Liver (tissue), 9 donors: Measurements from ENCODE around the gene GOLGA1. TPM values are rescaled to one million over a fixed set of nuclear protein-coding genes. Genes with fewer than 3 reads are reported as not detected.
"Not testable (repeated sequence)": the region's sequence is repeated elsewhere in the genome, so short reads cannot be mapped to it uniquely, and the experiment has no call there.

ENCODE experiments used
- DNase-seq: peaks from one replicate; pipeline ENCODE4 v3.0.0-alpha.2; 2017; ENCODE audit warnings: low spot score
- H3K27ac ChIP-seq, 2 donors: one replicate each; pipeline ENCODE4 v1.7.0; 2013; ENCODE audit warnings: inconsistent platforms in 2 of 2, low read length in 2 of 2, control low read depth in 1 of 2, low read depth in 1 of 2, mild to moderate bottlenecking in 1 of 2
- H3K27me3 ChIP-seq, 4 donors: one replicate each; pipeline versions ENCODE4 v1.6.1 to v1.7.0; 2013; ENCODE audit warnings: low read length in 3 of 4, inconsistent platforms in 1 of 4, mild to moderate bottlenecking in 1 of 4, moderate library complexity in 1 of 4; ENCODE audit not compliant: control insufficient read depth in 4 of 4, insufficient read depth in 4 of 4
- H3K36me3 ChIP-seq, 4 donors: one replicate each; pipeline versions ENCODE4 v1.6.1 to v1.7.0; 2013; ENCODE audit warnings: low read length in 3 of 4, mild to moderate bottlenecking in 3 of 4, low read depth in 1 of 4, moderate library complexity in 1 of 4; ENCODE audit not compliant: control insufficient read depth in 4 of 4, insufficient read depth in 3 of 4
- H3K4me1 ChIP-seq, 4 donors: one replicate each; pipeline versions ENCODE4 v1.6.1 to v1.7.0; 2013; ENCODE audit warnings: low read length in 3 of 4, mild to moderate bottlenecking in 3 of 4, moderate library complexity in 1 of 4; ENCODE audit not compliant: control insufficient read depth in 4 of 4, insufficient read depth in 4 of 4
- H3K4me3 ChIP-seq, 3 donors: one replicate each; pipeline versions ENCODE4 v1.6.1 to v1.7.0; 2013; ENCODE audit warnings: low read length in 3 of 3, control low read depth in 1 of 3, low read depth in 1 of 3, mild to moderate bottlenecking in 1 of 3
- H3K9ac ChIP-seq, 2 donors: one replicate each; pipeline ENCODE4 v1.7.0; 2013; ENCODE audit warnings: low read length in 2 of 2, mild to moderate bottlenecking in 2 of 2, moderate library complexity in 2 of 2, control low read depth in 1 of 2, low read depth in 1 of 2
- H3K9me3 ChIP-seq, 4 donors: one replicate each; pipeline versions ENCODE4 v1.6.1 to v1.7.0; 2013; ENCODE audit warnings: low read length in 3 of 4; ENCODE audit not compliant: control insufficient read depth in 4 of 4
- ATF3 ChIP-seq: IDR thresholded peaks from 2 replicates; pipeline ENCODE4 v1.6.1; 2016; ENCODE audit warnings: antibody characterized with exemption
- EGR1 ChIP-seq, 2 donors: IDR thresholded peaks; 2 replicates each; pipeline ENCODE4 v1.6.1; 2016 to 2018; ENCODE audit warnings: antibody characterized with exemption in 2 of 2, low read depth in 2 of 2
- GABPA ChIP-seq, 2 donors: IDR thresholded peaks in 1 of 2; conservative IDR thresholded peaks in 1 of 2; 2 replicates each; pipeline ENCODE4 v1.6.1; 2016; ENCODE audit warnings: antibody characterized with exemption in 2 of 2, mild to moderate bottlenecking in 1 of 2, moderate library complexity in 1 of 2
- HNF4A ChIP-seq, 2 donors: conservative IDR thresholded peaks; 2 replicates each; pipeline ENCODE4 v1.6.1; 2016; ENCODE audit warnings: antibody characterized with exemption in 2 of 2, mild to moderate bottlenecking in 2 of 2
- JUND ChIP-seq, 2 donors: IDR thresholded peaks; 2 replicates each; pipeline ENCODE4 v1.6.1; 2016; ENCODE audit warnings: antibody characterized with exemption in 2 of 2
- MAX ChIP-seq: IDR thresholded peaks from 2 replicates; pipeline ENCODE4 v1.6.1; 2016; ENCODE audit warnings: antibody characterized with exemption
- NR2F2 ChIP-seq: IDR thresholded peaks from 2 replicates; pipeline ENCODE4 v1.6.1; 2016; ENCODE audit warnings: antibody characterized with exemption
- RAD21 ChIP-seq, 2 donors: IDR thresholded peaks; 2 replicates each; pipeline ENCODE4 v1.6.1; 2016; ENCODE audit warnings: antibody characterized with exemption in 2 of 2, mild to moderate bottlenecking in 2 of 2
- RXRA ChIP-seq, 2 donors: IDR thresholded peaks; 2 replicates each; pipeline ENCODE4 v1.6.1; 2017 to 2018; ENCODE audit warnings: antibody characterized with exemption in 2 of 2, mild to moderate bottlenecking in 1 of 2
- SP1 ChIP-seq: IDR thresholded peaks from 2 replicates; pipeline ENCODE4 v1.6.1; 2018; ENCODE audit warnings: antibody characterized with exemption, mild to moderate bottlenecking
- TAF1 ChIP-seq: conservative IDR thresholded peaks from 2 replicates; pipeline ENCODE4 v1.6.1; 2016; ENCODE audit warnings: antibody characterized with exemption, mild to moderate bottlenecking
- YY1 ChIP-seq: IDR thresholded peaks from 2 replicates; pipeline ENCODE4 v1.6.1; 2016; ENCODE audit warnings: antibody characterized with exemption, mild to moderate bottlenecking
- WGBS: extraction: QIAGEN DNeasy Blood & Tissue Kit; methylation state at CpG from one replicate; pipeline ENCODE4 v1.1.7; 2013; 5-methylcytosine and 5-hydroxymethylcytosine counted together
- polyA plus RNA-seq, 2 donors: library from polyadenylated mRNA; stranded (reverse) in 1 of 2; unstranded in 1 of 2; fragments of 200-250 nt in 1 of 2; fragments of >200 nt in 1 of 2; fragmentation: Nextera tagmentation in 1 of 2; extraction: Ambion mirVana in 1 of 2; gene quantifications; one replicate each; pipeline versions ENCODE4 v1.2.1 to v1.2.3, GENCODE V29; 2013 to 2015
- total RNA-seq, 2 donors: library from RNA; depleted of rRNA; stranded (reverse); fragments of >200 nt; gene quantifications; one replicate each; pipeline ENCODE4 v1.2.3, GENCODE V29; 2014
- TF ChIP-seq, protein P1 (sequence below): IDR thresholded peaks from 2 replicates; pipeline ENCODE4 v1.6.1; 2016; ENCODE audit warnings: antibody characterized with exemption, mild to moderate bottlenecking
- TF ChIP-seq, protein P2 (sequence below): fragments of 150-350 bp; IDR thresholded peaks from 2 replicates; pipeline ENCODE4 v1.5.1; 2017; ENCODE audit warnings: improper control_type of control experiment, low read depth, low read length; ENCODE audit not compliant: missing input control
- TF ChIP-seq, protein P3 (sequence below): IDR thresholded peaks from 2 replicates; pipeline ENCODE4 v1.6.1; 2016; ENCODE audit warnings: antibody characterized with exemption
- donor health status: healthy.
- donor health status: healthy.
- donor health status: healthy.
- donor health status: healthy.
- donor health status: healthy.

The GOLGA1 gene
- total and polyA plus RNA-seq, 4 donors: 5.9 to 17.6 (median 8.9) TPM

- H3K36me3 ChIP-seq, H3K27ac ChIP-seq, H3K9me3 ChIP-seq, H3K27me3 ChIP-seq, H3K4me3 ChIP-seq, DNase-seq, H3K9ac ChIP-seq, H3K4me1 ChIP-seq: not testable (repeated sequence)
- 78% methylated on average over 5 of the region's 5 CpGs for WGBS
These were observed 25.1 kb upstream of the GOLGA1 start for GRCh38 chr9:124965775-124966568.

DNA sequence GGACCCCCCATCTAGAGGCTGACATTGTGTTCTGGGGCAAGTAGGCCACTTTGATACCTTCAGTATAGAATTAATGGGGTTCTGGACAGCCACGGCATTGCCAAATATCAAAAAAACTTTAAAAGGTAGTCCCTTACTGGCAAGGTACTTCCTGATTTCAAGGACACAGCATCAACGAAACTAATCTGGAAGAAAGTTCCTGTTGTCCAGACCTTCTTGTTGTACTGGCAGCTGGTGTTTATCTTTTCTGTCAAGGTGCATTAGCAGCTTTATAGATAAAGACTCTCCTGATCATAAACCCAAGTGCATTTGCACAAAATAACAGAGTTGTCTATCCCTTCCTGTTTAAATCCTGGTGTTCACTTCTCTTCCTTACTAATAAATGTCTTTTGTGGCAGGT is 23.7 kb upstream of the GOLGA1 start:
- H3K4me3 ChIP-seq: no peak overlapping the region
- TF ChIP-seq, protein P1, sequence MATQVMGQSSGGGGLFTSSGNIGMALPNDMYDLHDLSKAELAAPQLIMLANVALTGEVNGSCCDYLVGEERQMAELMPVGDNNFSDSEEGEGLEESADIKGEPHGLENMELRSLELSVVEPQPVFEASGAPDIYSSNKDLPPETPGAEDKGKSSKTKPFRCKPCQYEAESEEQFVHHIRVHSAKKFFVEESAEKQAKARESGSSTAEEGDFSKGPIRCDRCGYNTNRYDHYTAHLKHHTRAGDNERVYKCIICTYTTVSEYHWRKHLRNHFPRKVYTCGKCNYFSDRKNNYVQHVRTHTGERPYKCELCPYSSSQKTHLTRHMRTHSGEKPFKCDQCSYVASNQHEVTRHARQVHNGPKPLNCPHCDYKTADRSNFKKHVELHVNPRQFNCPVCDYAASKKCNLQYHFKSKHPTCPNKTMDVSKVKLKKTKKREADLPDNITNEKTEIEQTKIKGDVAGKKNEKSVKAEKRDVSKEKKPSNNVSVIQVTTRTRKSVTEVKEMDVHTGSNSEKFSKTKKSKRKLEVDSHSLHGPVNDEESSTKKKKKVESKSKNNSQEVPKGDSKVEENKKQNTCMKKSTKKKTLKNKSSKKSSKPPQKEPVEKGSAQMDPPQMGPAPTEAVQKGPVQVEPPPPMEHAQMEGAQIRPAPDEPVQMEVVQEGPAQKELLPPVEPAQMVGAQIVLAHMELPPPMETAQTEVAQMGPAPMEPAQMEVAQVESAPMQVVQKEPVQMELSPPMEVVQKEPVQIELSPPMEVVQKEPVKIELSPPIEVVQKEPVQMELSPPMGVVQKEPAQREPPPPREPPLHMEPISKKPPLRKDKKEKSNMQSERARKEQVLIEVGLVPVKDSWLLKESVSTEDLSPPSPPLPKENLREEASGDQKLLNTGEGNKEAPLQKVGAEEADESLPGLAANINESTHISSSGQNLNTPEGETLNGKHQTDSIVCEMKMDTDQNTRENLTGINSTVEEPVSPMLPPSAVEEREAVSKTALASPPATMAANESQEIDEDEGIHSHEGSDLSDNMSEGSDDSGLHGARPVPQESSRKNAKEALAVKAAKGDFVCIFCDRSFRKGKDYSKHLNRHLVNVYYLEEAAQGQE: no peak
- TF ChIP-seq JUND (IDR thresholded peaks at IDR 0.05): no peak
- no peak for TF ChIP-seq EGR1 (IDR thresholded peaks at IDR 0.05; ENCODE audit: low read depth in 2 of 2)
- TF ChIP-seq, protein P2, sequence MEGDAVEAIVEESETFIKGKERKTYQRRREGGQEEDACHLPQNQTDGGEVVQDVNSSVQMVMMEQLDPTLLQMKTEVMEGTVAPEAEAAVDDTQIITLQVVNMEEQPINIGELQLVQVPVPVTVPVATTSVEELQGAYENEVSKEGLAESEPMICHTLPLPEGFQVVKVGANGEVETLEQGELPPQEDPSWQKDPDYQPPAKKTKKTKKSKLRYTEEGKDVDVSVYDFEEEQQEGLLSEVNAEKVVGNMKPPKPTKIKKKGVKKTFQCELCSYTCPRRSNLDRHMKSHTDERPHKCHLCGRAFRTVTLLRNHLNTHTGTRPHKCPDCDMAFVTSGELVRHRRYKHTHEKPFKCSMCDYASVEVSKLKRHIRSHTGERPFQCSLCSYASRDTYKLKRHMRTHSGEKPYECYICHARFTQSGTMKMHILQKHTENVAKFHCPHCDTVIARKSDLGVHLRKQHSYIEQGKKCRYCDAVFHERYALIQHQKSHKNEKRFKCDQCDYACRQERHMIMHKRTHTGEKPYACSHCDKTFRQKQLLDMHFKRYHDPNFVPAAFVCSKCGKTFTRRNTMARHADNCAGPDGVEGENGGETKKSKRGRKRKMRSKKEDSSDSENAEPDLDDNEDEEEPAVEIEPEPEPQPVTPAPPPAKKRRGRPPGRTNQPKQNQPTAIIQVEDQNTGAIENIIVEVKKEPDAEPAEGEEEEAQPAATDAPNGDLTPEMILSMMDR: no peak
- TF ChIP-seq GABPA (IDR thresholded peaks at IDR 0.05 in 1 of 2, conservative IDR thresholded peaks at IDR 0.05 in 1 of 2): no peak
- no peak for TF ChIP-seq RXRA (IDR thresholded peaks at IDR 0.05)
- H3K9me3 ChIP-seq: no peaks in the 10 kb centered on the region
- WGBS: 68% methylated on average over 2 of the region's 2 CpGs
- no peak for DNase-seq
- H3K4me1 ChIP-seq: no peaks in the 10 kb centered on the region
- no peak overlapping the region for H3K9ac ChIP-seq
- no peak overlapping the region for H3K27ac ChIP-seq
- H3K36me3 ChIP-seq: no peaks in the 10 kb centered on the region
- no peaks in the 10 kb centered on the region for H3K27me3 ChIP-seq

GRCh38 chr9:124964056-124964455 is 23.2 kb upstream of the GOLGA1 start:
- no peak for TF ChIP-seq SP1
- no peak for TF ChIP-seq RAD21 (IDR thresholded peaks at IDR 0.05)
- no peak for TF ChIP-seq TAF1
- no peak for TF ChIP-seq ATF3
- TF ChIP-seq HNF4A (conservative IDR thresholded peaks at IDR 0.05): no peak
- TF ChIP-seq, protein P3, sequence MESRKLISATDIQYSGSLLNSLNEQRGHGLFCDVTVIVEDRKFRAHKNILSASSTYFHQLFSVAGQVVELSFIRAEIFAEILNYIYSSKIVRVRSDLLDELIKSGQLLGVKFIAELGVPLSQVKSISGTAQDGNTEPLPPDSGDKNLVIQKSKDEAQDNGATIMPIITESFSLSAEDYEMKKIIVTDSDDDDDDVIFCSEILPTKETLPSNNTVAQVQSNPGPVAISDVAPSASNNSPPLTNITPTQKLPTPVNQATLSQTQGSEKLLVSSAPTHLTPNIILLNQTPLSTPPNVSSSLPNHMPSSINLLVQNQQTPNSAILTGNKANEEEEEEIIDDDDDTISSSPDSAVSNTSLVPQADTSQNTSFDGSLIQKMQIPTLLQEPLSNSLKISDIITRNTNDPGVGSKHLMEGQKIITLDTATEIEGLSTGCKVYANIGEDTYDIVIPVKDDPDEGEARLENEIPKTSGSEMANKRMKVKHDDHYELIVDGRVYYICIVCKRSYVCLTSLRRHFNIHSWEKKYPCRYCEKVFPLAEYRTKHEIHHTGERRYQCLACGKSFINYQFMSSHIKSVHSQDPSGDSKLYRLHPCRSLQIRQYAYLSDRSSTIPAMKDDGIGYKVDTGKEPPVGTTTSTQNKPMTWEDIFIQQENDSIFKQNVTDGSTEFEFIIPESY: no peak
- no peak for TF ChIP-seq GABPA (IDR thresholded peaks at IDR 0.05 in 1 of 2, conservative IDR thresholded peaks at IDR 0.05 in 1 of 2)
- no peak for TF ChIP-seq MAX
- no peak for TF ChIP-seq JUND (IDR thresholded peaks at IDR 0.05)
- TF ChIP-seq NR2F2: no peak
- no peak for TF ChIP-seq YY1
- no peak overlapping the region for H3K4me3 ChIP-seq
- H3K4me1 ChIP-seq: no peaks in the 10 kb centered on the region
- no peak overlapping the region for H3K27ac ChIP-seq
- DNase-seq: no peak
- WGBS: 90% methylated on average over 2 of the region's 2 CpGs
- no peak overlapping the region for H3K9ac ChIP-seq
- H3K27me3 ChIP-seq: no peaks in the 10 kb centered on the region
- H3K36me3 ChIP-seq: no peaks in the 10 kb centered on the region
- H3K9me3 ChIP-seq: no peaks in the 10 kb centered on the region
